ENCODE results near the gene ZBP1. TPM values are rescaled to one million over a fixed set of nuclear protein-coding genes. Genes with fewer than 3 reads are reported as not detected.

Gene ZBP1
- total RNA-seq, 1 donor from 2014 or later: 17.8 TPM

GRCh38 chr20:57660181-57660921 lies 40.1 kb upstream of the ZBP1 start:
- ChIA-PET POLR2A (no interaction called here), CTCF (no interaction called here)
- H3K4me3 Mint-ChIP-seq: no peak overlapping the region
- H3K9me3 Mint-ChIP-seq: no peaks in the 10 kb centered on the region
- H3K36me3 Mint-ChIP-seq (ENCODE audit: low read depth): peaks cover 42% of the 10 kb centered on the region
- peaks cover 32% of the 10 kb centered on the region for H3K4me1 Mint-ChIP-seq
- intact Hi-C loops (cut with micrococcal nuclease): no loop called here
- H3K27ac Mint-ChIP-seq: no peak overlapping the region
- no peak for ATAC-seq (ENCODE audit: low read depth)
- TF ChIP-seq, protein P1, sequence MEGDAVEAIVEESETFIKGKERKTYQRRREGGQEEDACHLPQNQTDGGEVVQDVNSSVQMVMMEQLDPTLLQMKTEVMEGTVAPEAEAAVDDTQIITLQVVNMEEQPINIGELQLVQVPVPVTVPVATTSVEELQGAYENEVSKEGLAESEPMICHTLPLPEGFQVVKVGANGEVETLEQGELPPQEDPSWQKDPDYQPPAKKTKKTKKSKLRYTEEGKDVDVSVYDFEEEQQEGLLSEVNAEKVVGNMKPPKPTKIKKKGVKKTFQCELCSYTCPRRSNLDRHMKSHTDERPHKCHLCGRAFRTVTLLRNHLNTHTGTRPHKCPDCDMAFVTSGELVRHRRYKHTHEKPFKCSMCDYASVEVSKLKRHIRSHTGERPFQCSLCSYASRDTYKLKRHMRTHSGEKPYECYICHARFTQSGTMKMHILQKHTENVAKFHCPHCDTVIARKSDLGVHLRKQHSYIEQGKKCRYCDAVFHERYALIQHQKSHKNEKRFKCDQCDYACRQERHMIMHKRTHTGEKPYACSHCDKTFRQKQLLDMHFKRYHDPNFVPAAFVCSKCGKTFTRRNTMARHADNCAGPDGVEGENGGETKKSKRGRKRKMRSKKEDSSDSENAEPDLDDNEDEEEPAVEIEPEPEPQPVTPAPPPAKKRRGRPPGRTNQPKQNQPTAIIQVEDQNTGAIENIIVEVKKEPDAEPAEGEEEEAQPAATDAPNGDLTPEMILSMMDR (IDR thresholded peaks at IDR 0.05): no peak
- DNase-seq: no peak
- H3K27me3 Mint-ChIP-seq: no peaks in the 10 kb centered on the region

GRCh38 chr20:57659517-57660180 lies 39.4 kb upstream of the ZBP1 start:
- peak overlapping the region; percentile 30 for H3K27ac Mint-ChIP-seq

GRCh38 chr20:57658833-57659516 lies 38.7 kb upstream of the ZBP1 start:
- peaks cover 44% of the 10 kb centered on the region for H3K4me1 Mint-ChIP-seq
- H3K4me3 Mint-ChIP-seq: no peak overlapping the region
- no peak for DNase-seq
- H3K27me3 Mint-ChIP-seq: no peaks in the 10 kb centered on the region
- CTCF ChIA-PET: no interaction called here
- peak overlapping the region; percentile 26 for H3K27ac Mint-ChIP-seq
- ATAC-seq (ENCODE audit: low read depth): no peak
- POLR2A ChIA-PET: interaction anchor here (1.0 kb wide), 1 partner anchor 31 kb away, joined by 4 read pairs; no protein-coding TSS in a partner anchor
- peaks cover 45% of the 10 kb centered on the region for H3K36me3 Mint-ChIP-seq (ENCODE audit: low read depth)
- TF ChIP-seq, protein P1 (IDR thresholded peaks at IDR 0.05): no peak
- H3K9me3 Mint-ChIP-seq: no peaks in the 10 kb centered on the region
- intact Hi-C loops (cut with micrococcal nuclease): no loop called here

More at GRCh38 chr20:57659517-57660180, 39.4 kb upstream of the ZBP1 start:
- DNase-seq (peak; percentile 14), ATAC-seq (ENCODE audit: low read depth) (no peak)
- peaks cover 42% of the 10 kb centered on the region for H3K36me3 Mint-ChIP-seq (ENCODE audit: low read depth)
- no peaks in the 10 kb centered on the region for H3K9me3 Mint-ChIP-seq
- TF ChIP-seq, protein P1 (IDR thresholded peaks at IDR 0.05): no peak
- H3K4me3 Mint-ChIP-seq: no peak overlapping the region
- CTCF ChIA-PET: no interaction called here
- no peaks in the 10 kb centered on the region for H3K27me3 Mint-ChIP-seq
- peaks cover 38% of the 10 kb centered on the region for H3K4me1 Mint-ChIP-seq
- POLR2A ChIA-PET: interaction anchor here (1.0 kb wide), 1 partner anchor 32 kb away, joined by 4 read pairs; no protein-coding TSS in a partner anchor
- intact Hi-C loops (cut with micrococcal nuclease): no loop called here

DNA sequence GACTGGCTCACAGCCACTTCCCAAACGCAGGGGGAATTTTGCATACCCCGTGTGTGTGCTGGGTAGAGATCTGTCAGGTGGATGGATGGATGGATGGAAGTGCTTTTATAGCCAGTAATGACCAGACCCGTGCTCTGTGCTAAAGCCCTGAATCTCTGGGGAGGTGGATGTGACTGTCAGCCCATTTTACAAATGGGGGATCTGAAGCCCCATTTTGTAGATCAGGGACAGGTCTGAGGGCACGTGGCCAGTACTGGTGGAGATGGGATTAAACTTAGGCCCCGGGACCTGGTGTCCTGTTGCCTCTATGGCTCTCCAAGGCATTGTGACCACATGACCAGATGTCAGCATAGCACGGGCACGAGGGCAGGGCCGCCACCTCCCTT lies 38.2 kb upstream of the ZBP1 start:
- no peak for DNase-seq
- CTCF ChIA-PET: no interaction called here
- no peaks in the 10 kb centered on the region for H3K9me3 Mint-ChIP-seq
- intact Hi-C loops (cut with micrococcal nuclease): no loop called here
- POLR2A ChIA-PET: interaction anchor here (1.0 kb wide), 1 partner anchor 31 kb away, joined by 4 read pairs; no protein-coding TSS in a partner anchor
- peak overlapping the region; percentile 46 for H3K27ac Mint-ChIP-seq
- peaks cover 44% of the 10 kb centered on the region for H3K4me1 Mint-ChIP-seq
- H3K36me3 Mint-ChIP-seq (ENCODE audit: low read depth): peaks cover 51% of the 10 kb centered on the region
- no peak overlapping the region for H3K4me3 Mint-ChIP-seq
- no peaks in the 10 kb centered on the region for H3K27me3 Mint-ChIP-seq
- TF ChIP-seq, protein P1 (IDR thresholded peaks at IDR 0.05): no peak
- ATAC-seq (ENCODE audit: low read depth): no peak

Measured in activated B cell treated with CpG ODN at 0.5 μM for 24 hours (primary cell).